Liver (tissue), 3 donors: ENCODE data around the gene ARHGAP8.

Experiments used
- ATF3 ChIP-seq: IDR thresholded peaks from 2 replicates; pipeline ENCODE4 v1.6.1; 2016; ENCODE audit warnings: antibody characterized with exemption
- CTCF ChIP-seq: fragments of 150-350 bp; IDR thresholded peaks from 2 replicates; pipeline ENCODE4 v1.5.1; 2017; ENCODE audit warnings: improper control_type of control experiment, low read depth, low read length; ENCODE audit not compliant: missing input control
- EGR1 ChIP-seq, 2 donors: IDR thresholded peaks; 2 replicates each; pipeline ENCODE4 v1.6.1; 2016 to 2018; ENCODE audit warnings: antibody characterized with exemption in 2 of 2, low read depth in 2 of 2
- FOXA1 ChIP-seq: IDR thresholded peaks from 2 replicates; pipeline ENCODE4 v1.6.1; 2016; ENCODE audit warnings: antibody characterized with exemption
- GABPA ChIP-seq, 2 donors: IDR thresholded peaks in 1 of 2; conservative IDR thresholded peaks in 1 of 2; 2 replicates each; pipeline ENCODE4 v1.6.1; 2016; ENCODE audit warnings: antibody characterized with exemption in 2 of 2, mild to moderate bottlenecking in 1 of 2, moderate library complexity in 1 of 2
- HNF4A ChIP-seq, 2 donors: conservative IDR thresholded peaks; 2 replicates each; pipeline ENCODE4 v1.6.1; 2016; ENCODE audit warnings: antibody characterized with exemption in 2 of 2, mild to moderate bottlenecking in 2 of 2
- JUND ChIP-seq, 2 donors: IDR thresholded peaks; 2 replicates each; pipeline ENCODE4 v1.6.1; 2016; ENCODE audit warnings: antibody characterized with exemption in 2 of 2
- MAX ChIP-seq: IDR thresholded peaks from 2 replicates; pipeline ENCODE4 v1.6.1; 2016; ENCODE audit warnings: antibody characterized with exemption
- SP1 ChIP-seq: IDR thresholded peaks from 2 replicates; pipeline ENCODE4 v1.6.1; 2018; ENCODE audit warnings: antibody characterized with exemption, mild to moderate bottlenecking
- YY1 ChIP-seq: IDR thresholded peaks from 2 replicates; pipeline ENCODE4 v1.6.1; 2016; ENCODE audit warnings: antibody characterized with exemption, mild to moderate bottlenecking
- TF ChIP-seq, protein P1 (sequence below): IDR thresholded peaks from 2 replicates; pipeline ENCODE4 v1.6.1; 2016; ENCODE audit warnings: antibody characterized with exemption, mild to moderate bottlenecking
- donor health status: healthy.
- donor health status: healthy.

- no peak for TF ChIP-seq FOXA1
- TF ChIP-seq SP1: no peak
- no peak for TF ChIP-seq HNF4A (conservative IDR thresholded peaks at IDR 0.05)
- no peak for TF ChIP-seq CTCF
- TF ChIP-seq YY1: no peak
- no peak for TF ChIP-seq GABPA (IDR thresholded peaks at IDR 0.05 in 1 of 2, conservative IDR thresholded peaks at IDR 0.05 in 1 of 2)
- TF ChIP-seq MAX: no peak
- TF ChIP-seq, protein P1, sequence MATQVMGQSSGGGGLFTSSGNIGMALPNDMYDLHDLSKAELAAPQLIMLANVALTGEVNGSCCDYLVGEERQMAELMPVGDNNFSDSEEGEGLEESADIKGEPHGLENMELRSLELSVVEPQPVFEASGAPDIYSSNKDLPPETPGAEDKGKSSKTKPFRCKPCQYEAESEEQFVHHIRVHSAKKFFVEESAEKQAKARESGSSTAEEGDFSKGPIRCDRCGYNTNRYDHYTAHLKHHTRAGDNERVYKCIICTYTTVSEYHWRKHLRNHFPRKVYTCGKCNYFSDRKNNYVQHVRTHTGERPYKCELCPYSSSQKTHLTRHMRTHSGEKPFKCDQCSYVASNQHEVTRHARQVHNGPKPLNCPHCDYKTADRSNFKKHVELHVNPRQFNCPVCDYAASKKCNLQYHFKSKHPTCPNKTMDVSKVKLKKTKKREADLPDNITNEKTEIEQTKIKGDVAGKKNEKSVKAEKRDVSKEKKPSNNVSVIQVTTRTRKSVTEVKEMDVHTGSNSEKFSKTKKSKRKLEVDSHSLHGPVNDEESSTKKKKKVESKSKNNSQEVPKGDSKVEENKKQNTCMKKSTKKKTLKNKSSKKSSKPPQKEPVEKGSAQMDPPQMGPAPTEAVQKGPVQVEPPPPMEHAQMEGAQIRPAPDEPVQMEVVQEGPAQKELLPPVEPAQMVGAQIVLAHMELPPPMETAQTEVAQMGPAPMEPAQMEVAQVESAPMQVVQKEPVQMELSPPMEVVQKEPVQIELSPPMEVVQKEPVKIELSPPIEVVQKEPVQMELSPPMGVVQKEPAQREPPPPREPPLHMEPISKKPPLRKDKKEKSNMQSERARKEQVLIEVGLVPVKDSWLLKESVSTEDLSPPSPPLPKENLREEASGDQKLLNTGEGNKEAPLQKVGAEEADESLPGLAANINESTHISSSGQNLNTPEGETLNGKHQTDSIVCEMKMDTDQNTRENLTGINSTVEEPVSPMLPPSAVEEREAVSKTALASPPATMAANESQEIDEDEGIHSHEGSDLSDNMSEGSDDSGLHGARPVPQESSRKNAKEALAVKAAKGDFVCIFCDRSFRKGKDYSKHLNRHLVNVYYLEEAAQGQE: no peak
- TF ChIP-seq EGR1 (IDR thresholded peaks at IDR 0.05; ENCODE audit: low read depth in 2 of 2): no peak
- no peak for TF ChIP-seq ATF3
- TF ChIP-seq JUND (IDR thresholded peaks at IDR 0.05): no peak
Observed at GRCh38 chr22:44732661-44733060, 19.7 kb upstream of the ARHGAP8 start.
